NCI-H2107 (cell line): ENCODE measurements around the gene ERGIC3.

Experiments
- DNase-seq: peaks from one replicate; lab custom pipeline; 2025; lab: John Stamatoyannopoulos, UW

The ERGIC3 gene

DNA sequence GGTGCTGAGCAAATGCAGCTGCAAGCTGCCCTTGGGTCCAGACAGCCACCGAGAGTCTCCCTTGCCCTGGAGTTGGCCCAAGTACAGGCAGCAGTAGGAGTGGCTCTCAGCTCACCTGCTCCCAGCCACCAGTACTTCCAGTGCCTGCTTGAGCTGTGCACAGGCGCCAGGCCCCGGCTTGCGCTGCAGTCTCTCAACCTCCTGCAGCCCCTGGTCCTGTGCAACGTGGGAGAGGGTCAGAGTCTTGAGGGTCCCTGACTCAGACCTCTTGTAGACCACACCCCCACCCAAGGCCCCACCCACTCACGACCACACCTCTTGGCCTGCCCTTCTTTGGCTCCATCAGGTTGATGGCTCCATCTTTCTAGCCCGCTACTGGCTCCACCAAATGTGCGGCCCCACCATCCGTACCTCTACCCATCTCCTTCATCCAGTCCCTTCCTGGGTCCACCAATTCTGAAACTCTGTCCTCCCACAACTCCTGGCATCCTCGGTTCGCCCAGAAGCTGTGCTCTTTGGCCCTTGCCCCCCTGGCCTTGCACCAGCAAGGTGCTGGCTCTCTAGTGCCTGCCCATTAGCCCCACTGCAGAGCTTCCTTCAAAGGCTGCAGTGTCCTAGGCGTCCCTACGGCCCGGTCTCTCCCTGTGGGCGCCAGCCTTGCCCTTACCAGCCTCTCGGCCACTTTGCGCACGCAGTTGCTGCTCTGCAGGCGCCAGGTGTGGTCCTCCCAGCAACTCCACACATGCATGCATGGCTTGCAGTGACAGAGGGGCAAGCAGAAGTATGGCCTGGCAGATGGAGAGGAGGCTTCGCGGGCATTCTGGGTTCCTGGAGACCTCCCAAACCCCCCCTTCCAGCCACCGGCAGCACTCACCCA lies 57.3 kb downstream of the ERGIC3 start:
- no peak for DNase-seq

DNA sequence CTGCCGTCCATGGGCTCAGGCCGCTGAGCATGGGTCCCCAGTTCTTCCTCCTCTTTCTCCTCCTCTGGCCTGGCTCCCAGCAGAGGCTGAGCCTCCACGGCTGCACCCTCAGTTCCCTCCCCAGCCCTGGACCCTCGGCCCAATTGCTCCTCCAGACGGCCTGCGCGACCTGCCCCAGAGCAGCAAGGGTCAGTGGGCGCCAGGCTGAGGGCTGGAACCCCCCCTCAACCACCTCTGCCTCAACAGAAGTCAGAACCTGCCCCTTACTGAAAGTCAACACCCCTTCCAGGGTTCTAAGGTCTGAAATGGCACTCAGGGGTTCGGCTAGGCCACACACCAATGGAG lies 57.9 kb downstream of the ERGIC3 start:
- no peak for DNase-seq

DNA sequence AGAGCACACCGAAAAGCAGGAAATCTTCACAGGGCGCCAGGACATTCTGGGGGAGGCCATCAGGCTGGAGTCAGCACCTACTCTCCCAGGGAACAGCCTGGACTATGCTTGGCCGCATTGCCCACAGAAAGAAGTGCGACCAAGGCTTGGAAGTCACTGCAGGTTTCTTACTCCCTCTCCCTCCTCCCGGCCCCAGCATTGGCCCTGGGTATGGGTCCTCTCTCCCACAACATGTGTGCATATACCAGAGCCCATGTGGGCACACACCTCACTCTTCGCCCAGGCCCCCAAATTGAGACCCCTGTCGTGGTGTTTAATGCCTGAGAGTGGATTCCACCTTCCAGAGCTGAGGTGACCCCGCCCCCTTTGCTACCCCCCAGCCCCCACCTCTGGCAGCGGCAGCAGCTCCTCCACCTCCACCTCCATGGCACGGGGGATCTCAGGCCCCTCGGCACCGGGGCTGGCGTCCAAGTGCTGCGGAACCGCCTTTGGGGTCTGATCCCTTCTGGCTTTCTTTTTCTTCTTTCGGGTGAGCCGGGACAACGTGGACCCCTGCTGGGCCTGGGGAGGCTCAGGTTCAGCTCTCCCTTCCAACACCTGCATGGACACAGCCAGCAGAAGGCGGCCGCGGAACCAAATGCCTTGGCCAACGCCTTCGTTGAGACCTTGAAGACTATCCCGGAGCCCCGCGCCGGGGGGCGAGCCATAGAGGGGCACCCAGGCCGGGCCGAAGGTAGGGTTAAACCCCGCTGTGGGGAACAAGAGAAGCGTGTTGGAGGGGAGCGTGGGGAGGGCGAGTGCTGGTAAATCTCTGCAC lies 58.5 kb downstream of the ERGIC3 start:
- DNase-seq = no peak

DNA sequence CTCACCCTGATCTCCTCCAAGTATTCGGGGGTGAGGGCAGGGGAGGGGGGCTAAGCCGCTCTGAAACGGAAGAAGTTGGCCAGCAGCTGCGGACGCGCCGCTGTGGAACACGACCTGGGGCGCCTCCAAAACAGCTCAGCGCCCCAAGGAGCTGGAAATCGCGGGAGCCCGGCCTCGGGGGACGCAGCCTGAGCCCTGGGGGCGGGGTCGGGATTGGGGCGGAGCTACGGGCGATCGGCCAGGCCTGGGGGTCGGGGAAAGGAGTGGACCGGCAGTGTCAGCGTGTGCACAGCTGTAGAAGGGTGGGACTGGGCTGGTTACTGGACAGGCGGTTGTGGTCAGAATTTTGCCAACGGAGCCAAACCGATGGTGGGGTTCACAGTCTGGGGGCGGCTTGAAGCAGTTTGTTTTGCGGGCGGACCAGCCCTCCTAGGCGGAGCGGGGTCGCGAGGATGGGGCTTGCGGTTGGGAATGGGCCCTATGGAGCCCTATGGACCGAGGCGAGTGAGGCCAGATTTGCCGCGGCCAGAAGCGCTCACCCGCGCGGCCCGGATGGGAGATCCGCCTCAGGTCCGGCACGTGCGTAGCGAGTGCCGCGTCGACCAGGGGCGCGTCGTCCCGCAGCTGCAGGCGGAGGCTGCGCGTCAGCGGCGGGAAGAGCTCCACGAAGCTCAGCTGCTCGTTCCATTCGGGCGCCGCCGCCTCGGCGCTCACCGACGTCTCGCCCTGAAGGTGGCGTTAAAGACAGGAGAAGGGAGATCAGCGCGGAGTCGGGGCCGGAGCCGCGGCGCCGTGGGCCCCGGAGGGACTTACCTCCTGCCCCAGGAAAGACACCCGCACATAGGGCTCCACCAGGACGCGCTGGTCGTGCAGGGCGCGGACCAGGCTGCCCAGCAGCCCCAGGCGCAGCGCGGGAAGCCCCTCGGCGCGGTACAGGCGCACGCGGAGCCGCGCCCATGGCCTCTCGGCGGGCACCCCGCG lies 59.4 kb downstream of the ERGIC3 start:
- no peak for DNase-seq

DNA sequence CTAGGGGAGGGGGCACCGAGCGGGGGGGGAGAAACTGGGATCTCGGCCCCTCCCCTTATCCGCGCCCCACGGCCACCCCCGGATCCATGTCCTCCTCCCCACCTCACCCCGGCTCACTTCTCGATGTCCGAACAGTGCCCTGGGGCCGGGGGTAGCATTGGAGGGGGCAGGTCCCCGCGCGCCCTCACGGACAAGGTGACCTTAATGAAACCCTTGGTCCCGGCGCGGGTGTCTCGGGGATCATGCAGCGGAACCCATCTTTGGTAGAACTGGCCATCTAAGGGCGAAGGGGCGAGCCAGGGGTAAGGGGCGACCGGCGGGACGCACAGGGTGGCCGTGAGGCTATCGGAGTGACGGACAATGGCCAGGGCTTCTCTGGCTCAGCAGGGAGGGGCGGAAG lies 60.1 kb downstream of the ERGIC3 start:
- DNase-seq = no peak

DNA sequence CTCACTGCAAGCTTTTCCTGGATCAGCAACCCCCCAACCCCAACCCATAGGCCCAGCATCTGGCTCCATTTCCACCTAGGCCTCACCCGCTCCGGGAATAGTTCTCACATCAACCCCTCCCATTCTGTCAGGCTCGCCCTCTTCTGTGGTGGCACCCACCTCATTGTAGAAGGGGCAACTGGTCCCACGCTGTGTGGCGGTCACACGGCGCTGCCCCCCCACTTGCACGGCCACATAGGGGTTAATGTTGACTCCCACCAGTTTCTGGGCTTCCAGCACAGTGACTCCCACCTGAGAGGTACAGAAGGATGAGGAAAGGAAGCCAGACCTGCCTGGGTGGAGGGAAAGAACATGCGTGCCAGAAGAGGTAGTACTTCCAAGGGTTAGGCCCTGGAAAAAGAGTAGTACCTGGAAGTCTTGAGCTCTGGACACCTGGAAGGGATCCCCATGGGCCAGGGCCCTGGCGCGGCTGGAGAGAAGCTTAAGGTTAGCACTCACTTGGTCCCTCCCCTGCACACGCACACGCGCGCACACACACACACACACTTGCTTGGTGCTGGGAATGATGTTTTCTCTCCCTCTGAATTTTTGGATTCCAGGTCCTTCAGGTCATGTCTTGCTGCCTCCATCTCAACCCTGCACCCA lies 61.1 kb downstream of the ERGIC3 start:
- no peak for DNase-seq

DNA sequence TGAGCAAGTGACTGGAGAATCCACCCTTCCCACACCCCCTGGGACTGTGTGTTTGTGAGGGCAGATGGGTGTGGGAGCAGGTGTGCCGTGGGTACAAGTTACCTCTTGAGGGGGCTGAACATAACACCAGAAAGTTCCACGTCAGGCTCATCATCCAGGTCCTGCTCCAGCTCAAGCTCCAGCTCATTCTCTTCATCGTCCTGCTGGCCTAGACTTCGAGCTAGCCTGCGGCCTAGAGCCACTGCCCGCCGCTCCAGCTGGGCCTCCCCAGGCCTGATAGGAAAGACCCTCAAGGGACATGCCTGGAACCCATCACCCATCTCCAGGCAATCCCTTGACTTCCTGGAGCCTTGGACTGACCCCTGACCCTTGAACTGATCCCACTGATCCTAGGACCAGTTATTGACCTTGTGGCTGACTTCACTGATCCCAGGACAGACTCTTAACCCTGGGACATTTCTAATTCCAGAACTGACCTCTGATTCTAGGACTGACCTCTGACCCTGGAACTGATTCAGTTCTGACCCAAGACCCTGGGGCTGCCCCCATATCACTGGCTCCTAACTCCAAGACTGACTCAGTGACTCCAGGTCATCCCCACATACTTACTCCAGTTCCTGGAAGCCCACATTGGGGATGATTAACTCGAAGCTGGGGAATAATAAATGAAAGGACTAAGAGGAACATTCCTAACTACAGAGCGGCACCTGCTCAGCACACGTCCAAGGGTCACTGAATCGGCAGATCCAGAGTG lies 62.0 kb downstream of the ERGIC3 start:
- DNase-seq = no peak

DNA sequence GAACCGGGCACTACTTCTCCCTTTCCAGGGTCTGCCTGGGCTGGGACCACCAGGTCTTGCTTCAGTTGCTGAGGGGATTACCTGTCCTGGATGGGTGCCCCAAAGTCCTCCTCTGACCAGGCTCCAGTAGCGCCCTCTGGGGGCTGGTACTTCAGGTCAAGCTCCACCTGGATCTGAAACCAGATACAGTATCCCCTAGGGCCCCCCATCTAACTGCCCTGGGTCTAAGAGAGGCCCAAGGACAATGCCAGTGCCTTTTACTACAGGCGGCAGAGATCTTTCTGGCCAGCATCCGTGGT lies 62.5 kb downstream of the ERGIC3 start:
- no peak for DNase-seq

DNA sequence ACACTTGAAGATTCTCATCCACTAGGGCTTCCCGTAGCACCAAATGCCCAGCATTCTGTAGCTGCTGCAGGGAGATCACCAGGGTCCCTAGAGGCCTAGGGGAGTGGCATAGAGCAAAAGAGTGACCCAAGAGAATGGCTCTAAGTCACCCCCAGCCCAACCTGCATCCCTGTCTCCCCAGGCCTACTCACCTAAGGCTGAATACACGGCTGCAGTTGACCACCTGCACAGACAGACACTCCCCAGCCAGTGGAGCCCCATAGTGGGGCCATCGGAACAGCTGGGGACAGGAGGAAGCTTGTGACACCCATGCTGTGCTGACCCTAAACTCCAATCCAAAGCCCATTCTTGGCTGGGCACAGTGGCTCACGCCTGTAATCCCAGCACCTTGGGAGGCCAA lies 64.2 kb downstream of the ERGIC3 start:
- DNase-seq = no peak
